ENCODE results near the gene GBA2. TPM values are rescaled to one million over a fixed set of nuclear protein-coding genes. Genes with fewer than 3 reads are reported as not detected.

Gene GBA2
- total RNA-seq, 1 experiment from 2014 or later, result 75.2 TPM

DNA sequence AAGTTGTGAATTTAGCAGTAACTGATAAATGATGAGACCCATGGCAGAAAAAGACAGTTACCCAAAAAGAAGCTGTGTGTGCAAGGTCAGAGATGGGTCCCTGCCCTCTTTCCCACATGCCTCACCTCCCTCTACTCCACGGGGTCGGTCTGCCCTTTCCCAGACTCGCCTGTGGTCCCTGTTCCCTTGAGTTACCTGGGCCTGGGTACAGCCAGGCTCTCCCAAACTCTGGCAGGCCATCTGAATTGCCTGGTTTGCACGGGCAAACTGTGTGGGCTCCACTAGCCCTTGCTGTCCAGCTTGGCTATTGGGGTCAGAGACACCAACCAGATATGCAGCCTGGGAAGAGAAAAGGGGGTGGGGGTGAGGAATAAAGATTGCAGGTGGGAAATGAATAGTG, 40.9 kb downstream of the GBA2 start:
- Histone ChIP-seq H3K27me3 (ENCODE audit: control insufficient read depth, insufficient read depth, low read length) (no peaks in the 10 kb centered on the region), H3K4me3 (ENCODE audit: insufficient read depth, low read depth, low read length) (no peak overlapping the region), H3K36me3 (replicated peaks; ENCODE audit: control insufficient read depth, insufficient read depth, low read length) (peaks cover 72% of the 10 kb centered on the region)
- DNase-seq, result no peak

- DNase-seq, result no peak
- no peak overlapping the region for H3K4me3 ChIP-seq (ENCODE audit: insufficient read depth, low read depth, low read length)
- H3K27me3 ChIP-seq (ENCODE audit: control insufficient read depth, insufficient read depth, low read length), result no peaks in the 10 kb centered on the region
- H3K36me3 ChIP-seq (replicated peaks; ENCODE audit: control insufficient read depth, insufficient read depth, low read length), result peaks cover 75% of the 10 kb centered on the region
Measured at GRCh38 chr9:35706951-35707350, 42.1 kb downstream of the GBA2 start.

GRCh38 chr9:35705836-35706430, 43.1 kb downstream of the GBA2 start:
- DNase-seq, result no peak
- H3K36me3 ChIP-seq (replicated peaks; ENCODE audit: control insufficient read depth, insufficient read depth, low read length), result peaks cover 73% of the 10 kb centered on the region

GRCh38 chr9:35705372-35705771, 43.7 kb downstream of the GBA2 start:
- DNase-seq, result no peak
- no peak overlapping the region for H3K4me3 ChIP-seq (ENCODE audit: insufficient read depth, low read depth, low read length)
- peaks cover 71% of the 10 kb centered on the region for H3K36me3 ChIP-seq (replicated peaks; ENCODE audit: control insufficient read depth, insufficient read depth, low read length)
- H3K27me3 ChIP-seq (ENCODE audit: control insufficient read depth, insufficient read depth, low read length), result no peaks in the 10 kb centered on the region

More at GRCh38 chr9:35705836-35706430, 43.1 kb downstream of the GBA2 start:
- H3K4me3 ChIP-seq (ENCODE audit: insufficient read depth, low read depth, low read length), result no peak overlapping the region
- H3K27me3 ChIP-seq (ENCODE audit: control insufficient read depth, insufficient read depth, low read length), result no peaks in the 10 kb centered on the region

- H3K4me3 ChIP-seq (ENCODE audit: insufficient read depth, low read depth, low read length), result no peak overlapping the region
- H3K27me3 ChIP-seq (ENCODE audit: control insufficient read depth, insufficient read depth, low read length), result no peaks in the 10 kb centered on the region
- peaks cover 77% of the 10 kb centered on the region for H3K36me3 ChIP-seq (replicated peaks; ENCODE audit: control insufficient read depth, insufficient read depth, low read length)
- no peak for DNase-seq
Measured at GRCh38 chr9:35703906-35704672, 44.9 kb downstream of the GBA2 start.

GRCh38 chr9:35702696-35703095, 46.3 kb downstream of the GBA2 start:
- no peak for DNase-seq
- Histone ChIP-seq H3K4me3 (ENCODE audit: insufficient read depth, low read depth, low read length) (no peak overlapping the region), H3K36me3 (replicated peaks; ENCODE audit: control insufficient read depth, insufficient read depth, low read length) (peaks cover 84% of the 10 kb centered on the region), H3K27me3 (ENCODE audit: control insufficient read depth, insufficient read depth, low read length) (no peaks in the 10 kb centered on the region)

DNA sequence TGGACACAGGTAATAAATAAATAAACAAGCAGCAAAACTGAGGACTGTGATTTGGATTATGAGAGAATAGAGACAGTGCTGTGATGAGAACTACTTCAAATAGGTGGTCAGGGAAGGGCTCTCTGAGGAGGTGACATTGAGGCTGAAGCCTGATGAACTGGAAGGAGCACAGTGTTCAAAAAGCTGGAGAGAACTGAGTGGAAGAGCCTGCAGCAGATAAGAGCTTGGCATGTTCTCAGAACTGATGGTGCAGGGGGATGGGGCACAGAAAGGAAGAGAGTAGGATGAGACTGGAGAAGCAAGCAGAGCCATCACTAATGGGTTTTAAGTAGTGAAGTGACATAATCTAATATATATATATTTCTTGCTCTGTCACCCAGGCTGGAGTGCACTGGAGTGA, 48.1 kb downstream of the GBA2 start:
- DNase-seq, result no peak
- H3K4me3 ChIP-seq (ENCODE audit: insufficient read depth, low read depth, low read length), result no peak overlapping the region
- H3K27me3 ChIP-seq (ENCODE audit: control insufficient read depth, insufficient read depth, low read length), result no peaks in the 10 kb centered on the region
- H3K36me3 ChIP-seq (replicated peaks; ENCODE audit: control insufficient read depth, insufficient read depth, low read length), result peaks cover 74% of the 10 kb centered on the region

GRCh38 chr9:35700031-35700430, 49.0 kb downstream of the GBA2 start:
- H3K36me3 ChIP-seq (replicated peaks; ENCODE audit: control insufficient read depth, insufficient read depth, low read length), result peaks cover 65% of the 10 kb centered on the region
- DNase-seq, result no peak
- H3K27me3 ChIP-seq (ENCODE audit: control insufficient read depth, insufficient read depth, low read length), result no peaks in the 10 kb centered on the region
- H3K4me3 ChIP-seq (ENCODE audit: insufficient read depth, low read depth, low read length), result no peak overlapping the region

GRCh38 chr9:35698231-35698630, 50.8 kb downstream of the GBA2 start:
- Histone ChIP-seq H3K4me3 (ENCODE audit: insufficient read depth, low read depth, low read length) (no peak overlapping the region), H3K27me3 (ENCODE audit: control insufficient read depth, insufficient read depth, low read length) (no peaks in the 10 kb centered on the region), H3K36me3 (replicated peaks; ENCODE audit: control insufficient read depth, insufficient read depth, low read length) (peaks cover 49% of the 10 kb centered on the region)
- no peak for DNase-seq

GRCh38 chr9:35697486-35697885, 51.5 kb downstream of the GBA2 start:
- Histone ChIP-seq H3K36me3 (replicated peaks; ENCODE audit: control insufficient read depth, insufficient read depth, low read length) (peaks cover 44% of the 10 kb centered on the region), H3K4me3 (ENCODE audit: insufficient read depth, low read depth, low read length) (no peak overlapping the region), H3K27me3 (ENCODE audit: control insufficient read depth, insufficient read depth, low read length) (no peaks in the 10 kb centered on the region)
- DNase-seq, result no peak

GRCh38 chr9:35696520-35697215, 52.4 kb downstream of the GBA2 start:
- no peaks in the 10 kb centered on the region for H3K27me3 ChIP-seq (ENCODE audit: control insufficient read depth, insufficient read depth, low read length)
- peak; percentile 92 for DNase-seq
- peaks cover 38% of the 10 kb centered on the region for H3K36me3 ChIP-seq (replicated peaks; ENCODE audit: control insufficient read depth, insufficient read depth, low read length)
- H3K4me3 ChIP-seq (ENCODE audit: insufficient read depth, low read depth, low read length), result no peak overlapping the region

DNA sequence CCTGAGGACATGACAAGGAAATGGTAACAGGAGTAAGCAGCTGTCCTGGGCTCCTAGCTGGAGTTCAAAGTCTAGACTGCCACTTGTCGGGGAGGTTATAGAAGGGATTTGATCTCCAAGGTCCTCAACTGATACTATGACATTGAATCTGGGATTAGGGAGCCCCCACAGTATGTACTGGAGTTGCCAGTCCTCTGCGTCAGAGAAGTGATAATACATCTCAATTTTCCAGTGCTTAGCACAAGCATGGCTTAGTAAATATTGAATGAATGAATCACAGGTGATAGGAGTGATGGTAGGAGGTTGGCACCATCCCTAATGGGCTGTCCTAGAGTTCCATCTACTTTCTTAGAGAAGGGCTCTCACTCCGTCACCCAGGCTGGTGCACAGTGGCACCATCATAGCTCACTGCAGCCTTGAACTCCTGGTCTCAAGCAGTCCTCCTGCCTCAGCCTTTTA, 53.1 kb downstream of the GBA2 start:
- no peak overlapping the region for H3K4me3 ChIP-seq (ENCODE audit: insufficient read depth, low read depth, low read length)
- no peak for DNase-seq
- H3K27me3 ChIP-seq (ENCODE audit: control insufficient read depth, insufficient read depth, low read length), result no peaks in the 10 kb centered on the region
- H3K36me3 ChIP-seq (replicated peaks; ENCODE audit: control insufficient read depth, insufficient read depth, low read length), result peaks cover 33% of the 10 kb centered on the region

DNA sequence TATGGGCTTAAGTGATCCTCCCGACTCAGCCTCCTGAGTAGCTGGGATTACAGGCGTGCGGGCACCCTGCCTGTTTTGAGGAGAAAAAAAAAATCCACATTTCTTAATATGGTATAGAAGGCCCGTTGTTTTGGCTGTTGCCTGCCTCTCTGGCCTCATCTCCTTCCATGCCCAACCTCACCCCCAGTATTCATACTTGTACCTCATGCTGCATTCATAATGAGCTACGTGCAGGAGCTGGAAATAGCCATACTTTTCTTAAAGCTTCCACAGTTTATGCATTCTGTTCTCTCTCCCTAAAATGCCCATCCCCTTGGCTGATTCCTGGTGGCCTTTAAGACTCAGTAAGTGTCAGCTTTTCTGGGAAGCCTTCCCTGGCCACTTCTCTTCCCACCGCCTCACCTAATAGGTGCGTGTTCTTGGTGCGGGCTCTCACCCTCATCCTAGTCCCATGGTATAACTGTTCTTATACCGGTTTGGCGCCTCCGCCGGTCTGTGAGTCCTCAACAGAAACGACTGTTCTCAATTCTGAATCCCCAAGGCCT, 57.2 kb downstream of the GBA2 start:
- Histone ChIP-seq H3K27me3 (ENCODE audit: control insufficient read depth, insufficient read depth, low read length) (no peaks in the 10 kb centered on the region), H3K4me3 (ENCODE audit: insufficient read depth, low read depth, low read length) (no peak overlapping the region), H3K36me3 (replicated peaks; ENCODE audit: control insufficient read depth, insufficient read depth, low read length) (peaks cover 9% of the 10 kb centered on the region)
- DNase-seq, result peak; percentile 66

GRCh38 chr9:35691334-35691650, 57.7 kb downstream of the GBA2 start:
- Histone ChIP-seq H3K36me3 (replicated peaks; ENCODE audit: control insufficient read depth, insufficient read depth, low read length) (peaks cover 10% of the 10 kb centered on the region), H3K27me3 (ENCODE audit: control insufficient read depth, insufficient read depth, low read length) (no peaks in the 10 kb centered on the region), H3K4me3 (ENCODE audit: insufficient read depth, low read depth, low read length) (peak overlapping the region; percentile 92)
- no peak for DNase-seq

All from H7 (cell line).